ENCODE data around the gene DEFB123. TPM values are rescaled to one million over a fixed set of nuclear protein-coding genes. Genes with fewer than 3 reads are reported as not detected.

DEFB123 gene, protein sequence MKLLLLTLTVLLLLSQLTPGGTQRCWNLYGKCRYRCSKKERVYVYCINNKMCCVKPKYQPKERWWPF
- total RNA-seq (not detected in 2 replicates), polyA plus RNA-seq (not detected in 2 replicates), polyA minus RNA-seq (ENCODE audit: low replicate concordance) (not detected in 2 replicates)
- polyA plus RNA-seq (2012), result not detected in 2 replicates

DNA sequence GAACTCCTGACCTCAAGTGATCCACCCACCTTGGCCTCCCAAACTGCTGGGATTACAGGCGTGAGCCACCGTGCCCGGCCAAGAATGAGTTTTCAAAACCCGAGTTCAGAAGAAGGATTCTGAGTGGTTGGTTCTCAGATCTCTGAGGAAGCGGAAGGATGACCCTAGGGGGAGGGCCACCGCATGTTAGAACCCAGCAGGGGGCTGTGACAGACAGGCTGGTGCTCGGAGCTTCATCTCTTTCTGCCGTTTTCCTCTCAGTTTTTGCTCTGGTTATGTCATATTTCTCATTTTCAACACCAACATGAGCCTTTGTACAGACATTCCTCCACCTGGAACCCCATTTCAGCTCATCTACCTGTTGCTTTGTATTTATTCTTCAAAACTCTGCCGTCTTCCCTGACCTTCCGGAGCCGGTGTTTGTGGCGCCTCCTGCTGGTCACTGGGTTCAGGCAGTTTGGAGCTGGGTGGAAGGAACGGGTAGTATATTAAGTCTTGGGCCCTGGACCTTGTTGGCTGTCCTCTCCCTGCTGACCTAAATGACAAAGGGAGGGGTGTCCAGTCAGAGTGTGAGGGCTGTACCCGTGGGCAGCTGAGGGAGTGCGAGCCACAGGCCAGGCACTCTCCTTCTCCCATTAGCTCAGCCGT lies at the start of gene DEFB123:
DEFB123 (plus strand) TSS at position 621 of the 648 bp plus-strand sequence. CDS start 67 bp downstream, outside the sequence.
- no peaks in the 10 kb centered on the region for H3K4me1 ChIP-seq (ENCODE audit: control insufficient read depth, extremely low read depth, insufficient read depth, low read length)
- H3K4me3 ChIP-seq (replicated peaks in 1 of 4; ENCODE audit: control extremely low read depth in 1 of 4, insufficient read depth in 1 of 4, low read depth in 3 of 4, low read length in 4 of 4), result no peak within 1 kb of the TSS
- TF ChIP-seq, protein P1, sequence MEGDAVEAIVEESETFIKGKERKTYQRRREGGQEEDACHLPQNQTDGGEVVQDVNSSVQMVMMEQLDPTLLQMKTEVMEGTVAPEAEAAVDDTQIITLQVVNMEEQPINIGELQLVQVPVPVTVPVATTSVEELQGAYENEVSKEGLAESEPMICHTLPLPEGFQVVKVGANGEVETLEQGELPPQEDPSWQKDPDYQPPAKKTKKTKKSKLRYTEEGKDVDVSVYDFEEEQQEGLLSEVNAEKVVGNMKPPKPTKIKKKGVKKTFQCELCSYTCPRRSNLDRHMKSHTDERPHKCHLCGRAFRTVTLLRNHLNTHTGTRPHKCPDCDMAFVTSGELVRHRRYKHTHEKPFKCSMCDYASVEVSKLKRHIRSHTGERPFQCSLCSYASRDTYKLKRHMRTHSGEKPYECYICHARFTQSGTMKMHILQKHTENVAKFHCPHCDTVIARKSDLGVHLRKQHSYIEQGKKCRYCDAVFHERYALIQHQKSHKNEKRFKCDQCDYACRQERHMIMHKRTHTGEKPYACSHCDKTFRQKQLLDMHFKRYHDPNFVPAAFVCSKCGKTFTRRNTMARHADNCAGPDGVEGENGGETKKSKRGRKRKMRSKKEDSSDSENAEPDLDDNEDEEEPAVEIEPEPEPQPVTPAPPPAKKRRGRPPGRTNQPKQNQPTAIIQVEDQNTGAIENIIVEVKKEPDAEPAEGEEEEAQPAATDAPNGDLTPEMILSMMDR (conservative IDR thresholded peaks at IDR 0.05 in 1 of 2, IDR thresholded peaks at IDR 0.05 in 1 of 2; ENCODE audit: low read depth in 1 of 2, low read length in 2 of 2), result no peak
- TF ChIP-seq EZH2 (IDR thresholded peaks at IDR 0.05; ENCODE audit: low read length, missing control alignments), result no peak
- no peak for DNase-seq (ENCODE audit: low read depth in 2 of 2)
- no peaks in the 10 kb centered on the region for H3K79me2 ChIP-seq (ENCODE audit: control insufficient read depth, insufficient read depth, low read length)
- no peak within 1 kb of the TSS for H3K9ac ChIP-seq (ENCODE audit: insufficient read depth, low read length)
- no peaks in the 10 kb centered on the region for H4K20me1 ChIP-seq (ENCODE audit: control insufficient read depth, extremely low read depth, insufficient read depth, low read length)
- H3K27ac ChIP-seq (ENCODE audit: insufficient read depth, low read length), result no peak within 1 kb of the TSS
- no peaks in the 10 kb centered on the region for H3K27me3 ChIP-seq (ENCODE audit: control insufficient read depth, insufficient read depth, low read length)
- no peak within 1 kb of the TSS for H3K4me2 ChIP-seq (ENCODE audit: extremely low read depth, insufficient read depth, low read length)
- no peak within 1 kb of the TSS for H2AFZ ChIP-seq (ENCODE audit: low read length)
- no peaks in the 10 kb centered on the region for H3K36me3 ChIP-seq (ENCODE audit: control insufficient read depth, insufficient read depth, low read length)
- H3K9me3 ChIP-seq (ENCODE audit: control insufficient read depth, insufficient read depth, low read depth, low read length), result no peaks in the 10 kb centered on the region

DNA sequence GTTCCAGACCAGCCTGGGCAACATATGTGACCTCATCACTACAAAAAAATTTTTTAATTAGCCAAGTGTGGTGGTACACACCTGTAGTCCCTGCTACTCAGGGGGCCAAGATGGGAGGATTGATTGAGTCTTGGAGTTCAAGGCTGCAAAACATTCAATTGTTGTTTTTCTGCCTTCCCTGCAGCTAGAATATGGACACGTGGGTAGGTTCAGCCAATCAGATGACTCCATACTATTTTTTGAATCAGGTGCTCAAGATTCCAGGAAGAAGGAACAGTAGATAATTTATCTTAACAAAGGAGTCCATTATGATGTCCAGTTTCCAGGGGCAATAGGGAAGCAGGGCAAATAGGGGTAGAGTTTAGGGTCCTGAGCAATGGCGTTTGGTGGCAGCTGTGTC lies 47.6 kb upstream of the DEFB123 start:
- Histone ChIP-seq H3K27me3 (ENCODE audit: control insufficient read depth, insufficient read depth, low read length) (no peaks in the 10 kb centered on the region), H3K27ac (ENCODE audit: insufficient read depth, low read length) (no peak overlapping the region), H3K4me1 (ENCODE audit: control insufficient read depth, extremely low read depth, insufficient read depth, low read length) (no peaks in the 10 kb centered on the region), H2AFZ (ENCODE audit: low read length) (no peak overlapping the region), H3K4me2 (ENCODE audit: extremely low read depth, insufficient read depth, low read length) (no peak overlapping the region), H3K79me2 (ENCODE audit: control insufficient read depth, insufficient read depth, low read length) (no peaks in the 10 kb centered on the region), H3K4me3 (replicated peaks in 1 of 4; ENCODE audit: control extremely low read depth in 1 of 4, insufficient read depth in 1 of 4, low read depth in 3 of 4, low read length in 4 of 4) (no peak overlapping the region), H3K9ac (ENCODE audit: insufficient read depth, low read length) (no peak overlapping the region), H3K36me3 (ENCODE audit: control insufficient read depth, insufficient read depth, low read length) (no peaks in the 10 kb centered on the region), H3K9me3 (ENCODE audit: control insufficient read depth, insufficient read depth, low read depth, low read length) (no peaks in the 10 kb centered on the region), H4K20me1 (ENCODE audit: control insufficient read depth, extremely low read depth, insufficient read depth, low read length) (no peaks in the 10 kb centered on the region)
- no peak for TF ChIP-seq EZH2 (IDR thresholded peaks at IDR 0.05; ENCODE audit: low read length, missing control alignments)
- TF ChIP-seq, protein P1 (conservative IDR thresholded peaks at IDR 0.05 in 1 of 2, IDR thresholded peaks at IDR 0.05 in 1 of 2; ENCODE audit: low read depth in 1 of 2, low read length in 2 of 2), result no peak
- DNase-seq (ENCODE audit: low read depth in 2 of 2), result no peak

DNA sequence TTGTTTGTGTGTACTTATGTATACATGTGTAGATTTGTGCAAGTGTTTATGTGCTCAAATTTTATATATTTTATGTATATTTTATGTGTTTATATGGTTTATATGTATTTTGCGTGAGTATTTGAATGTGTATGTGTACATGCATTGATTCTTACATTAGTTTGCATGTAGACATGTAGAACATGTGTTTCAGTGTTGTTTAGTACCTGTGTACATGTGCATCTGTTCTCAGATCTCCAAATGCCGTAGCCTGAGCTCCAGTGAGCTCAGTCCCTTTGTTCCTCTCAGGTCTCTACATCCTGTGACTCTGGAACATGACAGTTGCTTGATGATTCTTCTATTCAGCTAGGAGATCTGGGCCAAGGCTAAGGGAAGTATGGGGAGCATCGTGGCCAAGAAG lies 45.5 kb upstream of the DEFB123 start:
- Histone ChIP-seq H3K79me2 (ENCODE audit: control insufficient read depth, insufficient read depth, low read length) (no peaks in the 10 kb centered on the region), H3K4me3 (replicated peaks in 1 of 4; ENCODE audit: control extremely low read depth in 1 of 4, insufficient read depth in 1 of 4, low read depth in 3 of 4, low read length in 4 of 4) (no peak overlapping the region), H3K4me1 (ENCODE audit: control insufficient read depth, extremely low read depth, insufficient read depth, low read length) (no peaks in the 10 kb centered on the region), H3K36me3 (ENCODE audit: control insufficient read depth, insufficient read depth, low read length) (no peaks in the 10 kb centered on the region), H3K4me2 (ENCODE audit: extremely low read depth, insufficient read depth, low read length) (no peak overlapping the region), H4K20me1 (ENCODE audit: control insufficient read depth, extremely low read depth, insufficient read depth, low read length) (no peaks in the 10 kb centered on the region), H3K27ac (ENCODE audit: insufficient read depth, low read length) (no peak overlapping the region), H3K27me3 (ENCODE audit: control insufficient read depth, insufficient read depth, low read length) (no peaks in the 10 kb centered on the region), H3K9me3 (ENCODE audit: control insufficient read depth, insufficient read depth, low read depth, low read length) (no peaks in the 10 kb centered on the region), H3K9ac (ENCODE audit: insufficient read depth, low read length) (no peak overlapping the region), H2AFZ (ENCODE audit: low read length) (no peak overlapping the region)
- TF ChIP-seq EZH2 (IDR thresholded peaks at IDR 0.05; ENCODE audit: low read length, missing control alignments), result no peak
- TF ChIP-seq, protein P1 (conservative IDR thresholded peaks at IDR 0.05 in 1 of 2, IDR thresholded peaks at IDR 0.05 in 1 of 2; ENCODE audit: low read depth in 1 of 2, low read length in 2 of 2), result no peak
- DNase-seq (ENCODE audit: low read depth in 2 of 2), result no peak

Data from fibroblast of lung (primary cell).